GM11168 (cell line): ENCODE results near the gene PPP1R3C.

ENCODE experiments used
- in situ Hi-C: fragments of 300-500 bp; cut with MboI; formaldehyde crosslinking; loops from one replicate; pipeline ENCODE4 v1.12.0; 2022; ENCODE audit warnings: low sequenced_read_pairs; ENCODE audit not compliant: unreplicated experiment

The PPP1R3C gene

DNA sequence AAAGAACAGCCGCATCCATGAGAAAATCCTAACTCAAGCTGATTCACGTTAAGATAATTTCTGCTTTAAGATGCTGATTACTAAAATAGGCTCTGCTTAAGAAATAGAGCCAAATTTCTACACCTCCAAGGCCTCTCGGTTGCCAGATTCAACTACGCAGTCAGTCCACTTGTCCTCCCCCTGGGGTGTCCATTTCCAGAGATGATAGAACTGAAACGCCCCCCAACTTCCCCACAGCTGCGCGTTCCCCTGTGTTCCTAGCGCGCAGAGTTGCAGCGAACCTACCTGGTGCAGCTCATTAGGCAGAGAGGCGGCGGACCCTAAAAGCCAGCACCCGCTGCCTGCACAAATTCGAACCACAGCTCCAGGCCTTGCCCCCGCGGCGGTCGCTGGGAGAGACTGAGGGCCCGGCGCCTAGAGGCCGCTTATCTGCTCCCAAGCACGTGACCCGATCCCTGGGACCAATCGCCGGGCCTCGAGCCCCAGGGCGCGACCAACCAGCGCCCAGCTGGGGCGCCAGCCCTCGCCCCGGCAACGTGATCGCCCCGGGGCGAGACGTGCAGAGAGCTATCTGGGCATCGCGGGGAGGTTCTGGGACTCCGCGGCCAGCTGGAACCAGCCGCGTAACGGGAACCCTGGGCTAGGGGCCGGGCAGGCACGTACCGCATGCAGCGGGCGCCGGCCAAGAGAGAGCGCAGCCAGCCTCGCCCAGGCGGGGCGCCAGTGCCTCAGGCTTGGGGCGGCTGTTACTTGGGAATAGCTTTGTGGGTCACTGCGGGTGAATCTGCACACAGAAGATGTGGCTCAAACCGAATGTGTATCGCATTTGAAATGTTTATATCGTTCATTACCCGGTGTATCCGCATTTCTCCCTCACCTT lies at the start of gene PPP1R3C:
Gene PPP1R3C (minus strand): TSS at position 401 of the 880 bp plus-strand sequence. CDS start 102 bp downstream, at position 299.
- in situ Hi-C loops, result loop anchor here (10.0 kb wide), 1 partner anchor 238 kb away; no protein-coding TSS in a partner anchor

DNA sequence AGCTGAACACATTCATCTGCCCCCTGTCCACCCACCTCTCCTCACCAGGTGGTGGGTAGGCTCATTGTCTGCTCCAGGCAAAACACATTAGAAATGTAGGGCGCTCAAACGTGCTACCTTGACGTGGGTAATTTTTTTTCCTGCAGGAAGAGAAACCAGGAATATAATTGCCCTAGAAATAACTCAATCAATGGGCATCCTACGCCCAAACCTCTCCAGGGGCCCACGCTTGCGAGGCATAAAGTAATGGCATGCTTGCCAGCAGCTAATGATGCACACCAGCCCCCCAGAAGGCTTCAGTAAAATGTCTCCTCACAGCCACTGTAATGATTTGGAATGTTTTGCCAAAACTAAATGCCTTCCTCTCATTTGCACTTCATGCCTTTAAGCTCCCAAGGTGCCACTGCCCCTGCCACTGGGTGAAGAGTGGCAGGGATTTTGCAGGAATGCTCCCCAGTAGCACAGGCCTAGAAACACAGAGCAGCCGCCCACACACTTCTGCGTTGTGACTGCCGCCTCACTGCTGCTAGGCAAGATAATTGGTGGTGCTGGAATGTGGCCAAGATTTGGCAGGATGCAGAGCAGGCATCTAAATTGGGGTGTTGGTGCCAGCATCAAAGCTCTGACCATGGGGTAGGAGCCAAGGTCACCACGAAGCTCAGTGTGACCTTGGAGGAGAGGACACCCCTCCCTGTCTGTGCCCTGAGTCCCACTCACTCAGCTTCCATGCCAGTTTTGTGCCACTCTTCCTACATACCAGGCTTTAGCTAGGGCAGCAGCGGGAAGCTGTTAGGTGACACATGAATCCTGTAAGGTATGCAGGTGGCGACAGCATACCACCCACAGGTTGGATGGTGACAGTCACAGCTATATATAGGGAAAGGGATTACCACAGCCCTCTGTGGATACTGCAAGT lies 48.7 kb upstream of the PPP1R3C start:
- in situ Hi-C loops, result no loop called here

DNA sequence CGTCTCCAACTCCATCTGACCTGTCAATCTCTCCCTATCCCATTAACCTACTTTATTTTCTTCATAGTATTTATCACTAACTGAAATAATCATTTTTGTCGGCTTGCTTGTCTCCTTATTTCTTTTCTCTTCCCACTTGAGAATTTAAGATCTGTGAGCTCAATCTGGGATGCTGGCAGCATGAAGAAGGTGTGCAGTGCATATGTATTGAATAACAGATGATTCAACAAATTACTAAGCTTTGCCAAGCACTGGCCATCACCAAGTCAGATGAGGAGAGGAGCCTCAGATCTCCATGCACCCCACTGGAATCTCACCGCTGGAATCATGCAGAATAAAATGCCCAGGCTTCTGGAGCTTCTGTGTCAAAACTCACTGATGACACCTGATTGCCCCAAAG lies 47.6 kb upstream of the PPP1R3C start:
- in situ Hi-C loops, result no loop called here

DNA sequence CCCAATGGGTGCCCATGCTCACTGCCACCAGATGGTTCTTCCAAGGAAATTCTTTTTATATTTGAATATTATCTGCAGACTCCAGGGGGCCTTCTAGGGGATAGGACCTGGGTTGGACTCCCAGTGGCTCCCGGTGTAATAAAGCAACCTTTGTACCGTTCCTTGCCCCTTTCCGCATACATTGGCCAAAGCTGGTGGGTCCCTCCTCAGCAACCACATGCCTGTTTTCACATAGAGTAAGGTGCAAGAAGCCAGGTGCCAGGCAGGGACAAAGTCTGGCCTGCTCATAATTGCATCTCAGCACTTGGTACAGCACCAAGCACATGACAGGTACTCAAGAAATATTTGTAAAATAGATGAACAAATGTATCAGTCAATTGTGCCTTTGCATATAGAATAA lies 46.4 kb upstream of the PPP1R3C start:
- in situ Hi-C loops, result no loop called here

DNA sequence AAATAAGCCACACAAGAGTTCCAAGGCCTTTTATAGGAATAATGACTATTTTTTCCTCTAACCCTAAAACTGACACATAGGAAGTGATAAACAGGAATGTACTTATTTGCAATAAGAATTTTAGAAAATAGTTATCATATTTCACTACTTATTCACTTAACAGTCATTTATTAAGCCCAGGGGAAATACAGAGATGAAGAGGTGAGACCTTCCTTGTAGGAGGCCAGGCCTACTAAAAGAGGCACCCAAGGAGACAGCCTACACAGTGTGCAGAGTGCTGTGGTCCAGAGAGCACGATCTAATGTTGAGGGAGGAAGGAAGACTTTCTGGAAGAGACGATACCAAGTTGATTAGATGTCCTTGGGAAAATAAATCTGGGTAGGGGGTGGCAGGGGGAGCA lies 45.0 kb upstream of the PPP1R3C start:
- in situ Hi-C loops, result no loop called here

DNA sequence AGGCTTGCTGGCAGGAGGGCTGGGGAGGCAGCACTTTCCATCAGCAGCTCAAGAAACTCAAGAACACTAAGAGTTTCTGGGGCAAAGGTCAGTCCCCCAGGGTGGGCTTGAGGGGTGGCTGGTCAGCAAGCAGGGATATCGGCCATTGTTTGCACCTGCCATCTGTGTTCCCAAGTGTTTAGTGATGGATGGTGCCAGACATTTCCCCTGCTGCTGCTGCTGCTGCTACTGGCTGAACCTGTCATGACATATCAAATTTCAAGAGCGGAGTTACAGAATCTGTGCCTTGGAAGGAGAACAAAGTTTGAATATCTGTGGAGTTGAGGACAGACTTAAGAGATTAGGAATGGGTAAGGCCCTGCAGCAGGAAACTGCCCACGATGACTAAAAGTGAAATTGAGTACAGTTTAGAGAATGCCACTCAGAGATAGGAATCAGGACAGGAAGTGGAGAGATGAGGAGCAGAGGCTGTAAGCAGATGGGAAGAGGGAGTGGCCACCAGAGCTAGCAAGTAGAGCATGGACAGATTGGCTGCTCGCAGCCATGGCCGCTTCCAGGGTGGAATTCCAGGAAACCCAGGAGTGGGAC lies 39.2 kb upstream of the PPP1R3C start:
- in situ Hi-C loops, result no loop called here

DNA sequence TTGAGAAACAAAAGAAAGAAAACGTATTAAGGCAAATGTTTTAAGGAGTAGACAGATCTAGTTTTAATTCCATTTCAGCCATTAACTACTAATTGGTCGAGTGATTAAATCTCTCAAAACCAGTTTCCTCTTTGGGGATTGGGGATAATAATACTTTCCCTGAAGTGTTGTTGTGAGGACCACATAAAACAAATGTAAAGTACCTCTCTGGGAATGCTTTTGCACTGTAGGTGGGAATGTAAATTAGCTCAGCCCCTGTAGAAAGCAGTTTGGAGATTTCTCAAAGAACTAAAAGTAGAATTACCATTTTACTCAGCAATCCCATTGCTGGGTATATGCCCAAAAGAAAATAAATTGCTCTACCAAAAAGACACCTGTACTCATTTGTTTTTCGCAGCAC lies 36.0 kb upstream of the PPP1R3C start:
- in situ Hi-C loops, result no loop called here

DNA sequence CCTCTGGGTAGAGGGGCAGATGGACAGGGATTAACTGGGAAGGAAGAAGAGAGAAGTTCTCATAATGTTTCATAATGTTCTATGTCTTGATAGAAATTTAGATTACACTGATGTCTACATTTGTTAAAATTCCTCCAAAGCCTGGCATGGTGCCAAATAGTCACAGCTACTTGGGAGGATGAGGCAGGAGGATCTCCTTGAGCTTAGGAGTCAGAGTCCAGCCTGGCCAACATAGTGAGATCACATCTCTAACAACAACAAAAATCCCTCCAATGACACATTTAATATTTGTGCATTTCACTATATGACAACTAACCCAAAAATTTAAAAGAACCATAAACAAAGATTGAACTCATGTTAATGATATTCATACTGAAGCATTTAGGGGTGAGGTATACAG lies 33.0 kb upstream of the PPP1R3C start:
- in situ Hi-C loops, result no loop called here

DNA sequence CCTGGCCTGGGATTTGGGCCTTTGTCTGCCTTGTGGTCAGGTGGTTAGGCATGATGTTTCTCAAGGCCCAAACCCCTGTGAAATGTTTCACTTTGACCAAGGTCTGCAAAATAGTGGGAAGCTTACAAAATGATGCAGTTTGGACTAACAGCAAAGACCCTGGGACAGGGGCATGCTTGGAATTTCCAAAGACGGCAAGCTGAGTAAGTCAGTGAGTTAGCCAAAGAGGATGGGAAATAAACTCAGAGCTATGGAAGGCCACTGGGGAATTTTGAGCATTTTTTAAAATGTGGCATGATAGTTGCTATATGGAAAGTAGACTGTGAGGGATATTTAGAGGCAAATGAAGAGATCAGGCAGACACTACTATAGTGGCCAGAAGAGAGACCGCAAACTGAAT lies 31.6 kb upstream of the PPP1R3C start:
- in situ Hi-C loops, result no loop called here

DNA sequence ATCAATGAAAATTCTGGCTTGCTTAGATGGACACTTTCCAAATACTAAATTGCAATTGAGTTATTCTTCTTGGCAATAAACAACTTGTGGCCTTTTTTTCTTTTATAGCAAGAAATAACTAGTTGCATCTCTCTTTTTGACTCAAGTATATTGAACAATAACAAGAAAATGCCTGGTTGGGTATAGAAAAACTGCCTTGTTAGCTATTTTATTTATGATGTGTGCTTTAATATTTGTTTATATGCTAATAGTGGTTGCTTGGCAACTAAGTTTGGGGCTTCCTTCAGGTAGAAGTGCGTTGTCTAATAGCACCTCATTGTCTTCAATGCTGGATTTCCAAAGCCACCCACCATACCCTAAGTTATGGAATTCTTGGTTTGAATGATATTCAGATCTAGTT lies 30.1 kb upstream of the PPP1R3C start:
- in situ Hi-C loops, result no loop called here

DNA sequence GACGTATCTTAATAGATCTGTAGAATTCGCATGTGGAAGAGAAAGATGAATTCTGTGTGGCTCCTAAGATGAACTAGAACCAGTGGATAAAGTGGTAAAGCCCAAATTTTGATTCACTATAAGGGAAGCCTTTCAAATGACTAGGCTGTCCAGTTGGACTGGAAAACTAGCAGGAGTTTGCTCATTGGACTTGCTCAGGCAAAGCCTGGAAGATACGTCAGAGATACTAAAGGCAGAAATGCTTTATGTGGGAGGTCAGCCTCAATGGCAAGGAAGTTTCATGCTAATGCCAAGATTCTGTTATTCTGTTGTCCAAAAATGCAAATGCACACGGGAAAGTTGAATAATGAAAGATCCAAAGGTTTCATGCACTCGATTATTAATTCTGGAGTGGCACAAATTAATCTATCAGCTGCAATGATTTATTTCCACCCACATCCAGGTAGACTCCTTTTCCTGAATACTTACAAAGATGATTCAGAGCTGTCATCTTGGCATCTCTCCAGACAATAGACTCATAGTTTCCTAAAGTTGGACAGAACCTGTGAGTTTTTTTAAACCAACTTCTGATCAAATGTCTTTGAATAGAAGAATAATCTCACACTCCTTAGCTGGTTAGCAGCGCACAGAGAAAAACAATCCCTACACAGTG lies 20.5 kb upstream of the PPP1R3C start:
- in situ Hi-C loops, result no loop called here

DNA sequence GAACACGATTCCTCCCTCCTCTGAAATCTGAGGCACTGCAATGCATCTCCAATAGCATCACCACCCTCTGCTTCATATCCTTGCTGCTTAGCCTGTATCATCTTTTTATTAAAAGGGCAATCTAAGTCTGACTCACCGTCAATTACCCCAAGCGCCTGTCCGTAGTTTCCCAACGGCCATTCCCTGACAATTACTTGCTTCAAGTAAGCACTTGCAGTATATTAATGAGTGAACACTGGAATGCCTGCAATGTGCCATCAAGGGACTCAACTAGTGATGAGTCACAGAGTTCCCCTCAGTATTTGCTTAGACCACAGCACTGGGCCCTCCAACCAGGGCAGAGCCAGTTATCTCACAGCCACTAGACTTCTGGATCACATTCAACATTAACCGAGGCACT lies 19.5 kb upstream of the PPP1R3C start:
- in situ Hi-C loops, result no loop called here

DNA sequence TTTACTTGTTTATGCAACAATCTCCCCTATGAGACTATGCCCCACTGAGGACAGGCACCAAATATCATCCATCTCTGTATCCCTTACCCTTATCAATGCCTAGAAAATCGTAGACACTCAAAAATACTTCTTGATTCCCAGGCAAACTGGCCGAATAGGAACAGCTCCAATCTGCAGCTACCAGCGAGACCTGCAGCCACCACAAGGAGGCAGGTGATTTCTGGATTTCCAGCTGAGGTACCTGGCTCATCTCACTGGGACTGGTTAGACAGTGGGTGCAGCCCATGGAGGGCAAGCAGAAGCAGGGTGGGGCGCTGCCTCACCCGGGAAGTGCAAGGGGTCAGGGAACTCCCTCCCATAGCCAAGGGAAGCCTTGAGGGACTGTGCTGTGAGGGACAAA lies 10.8 kb upstream of the PPP1R3C start:
- in situ Hi-C loops, result no loop called here

DNA sequence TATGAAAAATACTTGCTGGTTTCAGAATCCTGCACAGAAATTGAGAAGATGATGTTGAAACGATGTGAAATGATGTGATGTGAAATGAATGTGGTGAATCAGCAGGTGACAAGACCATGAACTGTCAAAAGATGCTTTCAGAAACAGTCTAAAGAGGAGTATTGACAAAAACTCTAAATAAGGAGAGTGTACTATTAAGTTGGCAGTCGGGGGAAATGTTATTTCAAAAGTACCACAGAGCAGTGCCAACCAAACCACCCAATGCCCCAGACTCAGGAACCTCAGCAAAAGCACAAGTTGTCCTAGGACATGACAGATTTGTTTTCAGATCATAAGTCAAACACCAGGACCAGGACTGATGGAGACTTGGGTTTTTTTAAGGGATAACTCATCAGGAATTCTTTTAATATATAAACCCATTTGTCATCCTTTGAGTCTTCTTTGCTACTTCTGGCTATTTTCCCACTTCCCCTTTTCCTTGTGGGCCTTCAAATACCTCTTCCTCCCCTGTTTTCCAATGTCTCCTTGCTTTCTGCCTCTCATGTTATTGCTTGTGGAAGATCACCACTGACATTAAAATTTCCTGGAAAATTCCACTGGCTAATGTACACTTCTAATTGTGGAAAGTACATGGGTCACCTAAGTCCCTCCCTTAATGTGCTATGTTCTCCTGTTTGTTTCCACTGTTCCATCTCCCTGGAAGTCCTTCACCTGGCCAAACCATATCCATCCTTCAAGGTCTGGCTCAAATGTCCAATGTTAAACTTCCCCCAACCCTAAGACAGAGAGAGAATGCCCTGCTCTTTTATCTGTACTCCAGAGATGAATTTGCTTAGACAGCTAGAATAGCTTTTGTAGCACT lies 10.2 kb upstream of the PPP1R3C start:
- in situ Hi-C loops, result no loop called here

DNA sequence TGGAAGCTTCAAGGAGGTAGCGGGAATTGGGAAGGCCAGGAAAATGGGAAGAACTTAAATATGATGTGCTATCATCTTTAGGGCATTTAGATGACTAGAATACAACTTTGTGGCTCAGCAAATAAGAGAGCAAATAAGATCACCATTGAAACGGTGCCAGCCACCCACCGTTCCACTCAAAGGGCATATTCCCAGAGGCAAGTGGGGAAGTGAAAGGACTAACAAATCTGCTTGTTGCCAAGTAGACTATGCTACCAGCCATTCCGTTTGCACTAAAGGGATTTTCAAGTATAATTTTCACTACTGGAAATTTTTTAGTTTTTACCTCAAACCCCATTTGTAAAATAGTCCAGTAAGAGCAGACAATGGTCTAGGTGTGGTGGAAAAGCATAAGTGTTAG lies 4.0 kb upstream of the PPP1R3C start:
- in situ Hi-C loops, result loop anchor here (10.0 kb wide), 1 partner anchor 242 kb away; no protein-coding TSS in a partner anchor

DNA sequence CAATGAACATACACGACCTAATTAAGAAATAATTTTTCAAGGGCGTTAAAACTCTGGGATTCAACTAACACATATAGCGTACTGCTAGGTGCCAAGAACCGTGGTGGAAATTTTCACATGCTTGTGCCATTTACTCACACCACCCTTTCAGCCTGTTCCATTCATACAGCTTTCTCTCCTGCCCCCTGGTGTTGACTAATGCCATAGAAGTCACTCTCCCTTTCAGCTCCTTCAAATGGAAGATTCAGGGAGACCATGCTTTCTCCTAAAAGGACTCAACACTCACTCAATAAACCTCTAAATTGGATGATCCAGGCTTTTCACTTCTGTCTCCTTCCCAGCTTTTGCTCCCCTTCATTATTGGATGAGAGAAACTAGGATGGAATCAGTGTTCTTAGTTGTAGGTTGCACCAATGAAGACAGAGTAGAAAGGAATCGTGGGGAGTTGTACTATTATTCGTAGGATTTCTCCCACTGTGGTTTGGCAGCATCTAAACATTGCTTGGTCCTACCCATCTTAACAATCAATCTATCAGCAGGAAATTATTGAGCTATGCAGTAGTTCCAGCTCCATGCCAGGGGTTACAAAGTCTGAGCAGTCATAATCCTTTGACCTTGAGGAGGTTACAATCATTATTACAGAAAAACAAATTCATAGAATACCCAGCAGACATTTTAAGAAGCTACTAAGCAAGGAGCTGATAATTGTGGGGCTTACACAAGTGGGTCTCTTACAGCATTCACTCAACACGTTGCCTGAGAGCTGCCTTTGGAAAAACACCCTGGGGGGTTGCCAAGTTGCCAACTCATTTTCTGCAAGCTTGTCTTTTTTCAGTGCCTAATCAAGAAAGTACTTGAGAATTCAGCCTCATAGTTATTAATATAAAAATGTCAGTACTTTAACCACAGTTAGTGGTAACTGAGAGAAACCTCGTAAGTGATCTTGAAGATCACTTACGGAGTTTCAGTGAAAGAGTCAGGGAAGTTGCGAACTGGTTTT lies 2.8 kb upstream of the PPP1R3C start:
- in situ Hi-C loops, result loop anchor here (10.0 kb wide), 1 partner anchor 241 kb away; no protein-coding TSS in a partner anchor

DNA sequence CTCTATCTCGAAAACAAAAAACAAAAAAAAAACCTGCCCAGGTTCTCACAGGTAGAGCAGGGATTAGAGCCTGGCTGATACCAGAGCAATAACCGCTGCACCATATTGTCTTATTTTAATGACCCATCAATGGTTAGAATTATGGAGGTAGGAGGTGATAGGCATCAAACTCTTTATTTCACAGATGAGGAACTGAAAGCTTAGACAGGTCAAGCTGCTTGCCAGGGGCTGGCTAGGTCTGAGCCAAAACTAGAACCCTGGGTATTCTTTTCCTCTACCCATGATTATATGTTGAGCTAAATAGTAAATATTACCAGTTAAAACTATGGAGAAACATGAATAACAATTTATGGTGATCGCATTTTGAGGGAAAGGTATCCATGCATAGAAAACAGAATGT lies 2.0 kb upstream of the PPP1R3C start:
- in situ Hi-C loops, result loop anchor here (10.0 kb wide), 1 partner anchor 240 kb away; no protein-coding TSS in a partner anchor

DNA sequence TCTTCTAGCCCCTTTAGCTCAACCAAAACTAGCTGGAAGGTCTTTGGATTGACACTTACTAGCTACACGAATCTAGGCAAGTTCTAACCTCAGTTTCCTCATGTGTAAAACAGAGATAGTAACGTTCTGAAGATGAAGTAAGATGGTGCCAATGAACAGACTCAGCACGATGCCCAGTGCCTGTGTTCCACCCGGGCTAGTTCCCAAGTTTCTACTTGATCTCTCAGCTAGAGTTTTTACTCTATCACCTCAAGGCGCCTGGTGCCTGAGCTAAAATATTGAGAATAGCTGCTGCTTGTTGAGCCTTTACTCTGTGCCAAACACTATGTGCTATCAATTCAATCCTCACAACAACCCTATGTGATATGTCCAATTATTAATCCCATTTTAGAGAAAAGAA lies 1.4 kb upstream of the PPP1R3C start:
- in situ Hi-C loops, result loop anchor here (10.0 kb wide), 1 partner anchor 239 kb away; no protein-coding TSS in a partner anchor
